NCI-H446 treated with DMSO at 0.1 percent for 48 hours (cell line): ENCODE measurements around the gene C14orf132.

Experiments used
- DNase-seq: peaks from one replicate; lab custom pipeline; 2025; lab: John Stamatoyannopoulos, UW

Gene C14orf132

DNA sequence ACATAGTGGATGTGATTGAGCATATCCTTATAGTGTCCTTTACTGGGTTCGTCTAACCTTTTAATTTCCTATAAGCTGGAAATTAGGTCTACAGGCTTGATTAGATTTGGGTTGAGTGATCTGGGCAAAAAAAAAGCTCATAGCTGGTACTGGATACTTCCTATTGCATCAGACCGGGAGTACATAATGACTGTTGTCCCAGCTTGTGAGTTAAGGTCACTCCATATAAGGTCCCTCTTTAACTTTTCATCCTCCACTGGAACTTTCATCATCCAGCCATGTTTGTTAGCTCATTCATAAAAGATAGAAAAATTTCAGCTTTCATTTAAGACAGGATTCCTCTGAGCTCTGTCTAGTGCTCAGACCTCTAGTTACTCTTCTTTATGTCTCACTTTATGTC lies 80.8 kb downstream of the C14orf132 start:
- no peak for DNase-seq

DNA sequence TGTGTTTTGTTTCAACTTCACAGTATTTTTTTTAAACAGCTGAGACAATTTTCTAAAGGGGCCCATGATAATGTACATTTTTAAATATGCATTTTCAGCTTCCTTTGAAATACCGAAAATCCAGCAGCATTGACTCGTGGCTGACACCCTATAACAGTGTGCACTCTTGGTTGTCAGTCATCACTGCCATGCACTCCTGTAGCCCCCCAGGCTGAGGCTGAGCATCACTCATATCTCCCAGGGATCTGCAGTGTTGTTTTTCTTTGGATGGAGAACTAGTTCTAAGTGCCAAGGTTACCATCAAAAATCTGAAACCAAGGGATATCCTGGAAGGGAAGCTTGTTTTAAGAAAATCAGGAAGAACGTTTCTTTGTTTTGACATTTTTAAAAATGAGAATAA lies 81.2 kb downstream of the C14orf132 start:
- DNase-seq, result no peak

DNA sequence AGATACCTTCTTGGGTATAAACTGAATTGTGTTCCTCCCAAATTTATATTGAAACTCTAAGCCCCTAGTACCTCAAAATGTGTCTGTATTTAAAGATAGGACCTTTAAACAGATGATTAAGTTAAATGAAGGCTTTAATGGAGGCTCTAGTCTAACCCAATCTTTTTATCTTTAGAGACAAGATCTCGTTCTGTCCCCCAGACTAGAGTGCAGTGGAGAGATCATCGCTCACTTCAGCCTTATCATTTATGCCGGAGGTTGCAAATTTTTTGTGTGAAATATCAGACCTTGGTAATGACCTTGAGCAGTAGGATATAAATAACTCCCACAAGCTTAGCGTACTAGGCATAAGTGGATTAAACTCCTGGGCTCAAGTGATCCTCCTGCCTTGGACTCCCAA lies 81.8 kb downstream of the C14orf132 start:
- no peak for DNase-seq

DNA sequence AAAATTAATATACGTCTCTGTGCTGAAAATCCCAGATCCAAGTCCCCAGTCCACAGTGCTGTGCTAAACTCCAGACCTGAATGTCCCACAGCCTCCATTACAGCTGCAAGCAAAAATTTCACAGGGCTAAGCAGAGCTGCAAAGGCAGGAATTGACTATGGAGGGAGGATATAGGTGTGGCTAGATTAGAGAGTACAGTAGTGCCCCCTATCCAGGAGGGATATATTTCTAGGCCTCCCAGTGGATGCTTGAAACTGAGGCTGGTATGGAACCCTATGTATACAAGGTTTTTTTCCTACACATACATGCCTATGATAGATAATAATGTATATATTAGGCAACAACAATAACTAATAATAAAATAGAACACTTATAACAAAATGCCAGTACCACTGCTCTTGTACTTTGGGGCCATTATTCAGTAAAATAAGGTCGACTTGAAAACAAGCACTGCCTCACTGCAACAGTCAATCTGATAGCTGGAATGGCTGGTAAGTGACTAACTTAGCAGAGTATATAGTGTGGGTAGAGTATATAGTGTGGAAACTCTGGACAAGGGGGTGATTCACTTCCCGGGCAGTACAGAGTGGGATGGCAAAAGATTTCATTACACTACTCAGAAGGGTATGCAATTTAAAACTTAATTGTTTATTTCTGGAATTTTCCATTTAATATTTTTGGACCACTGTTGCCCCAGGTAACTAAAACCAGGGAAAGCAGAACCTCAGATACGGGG lies 82.7 kb downstream of the C14orf132 start:
- DNase-seq, result no peak

DNA sequence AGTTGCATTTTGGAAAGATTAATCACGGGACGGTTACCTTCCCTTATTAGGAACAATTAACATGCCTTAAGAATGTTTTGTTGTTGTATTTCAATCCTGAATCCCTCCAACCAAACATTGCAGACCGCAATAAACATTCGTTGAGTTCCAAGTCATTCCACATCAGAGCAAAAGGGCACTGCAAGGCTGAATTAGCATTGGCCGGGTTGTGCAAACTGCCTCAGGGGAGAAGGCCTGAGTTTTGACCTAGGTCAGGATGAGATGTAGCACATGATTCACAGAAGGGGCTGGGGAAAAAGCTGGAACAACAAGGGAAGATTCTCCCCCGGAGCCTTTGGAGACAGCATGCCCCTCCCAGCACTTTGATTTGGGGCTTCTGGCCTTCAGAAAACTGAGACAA lies 83.3 kb downstream of the C14orf132 start:
- no peak for DNase-seq

DNA sequence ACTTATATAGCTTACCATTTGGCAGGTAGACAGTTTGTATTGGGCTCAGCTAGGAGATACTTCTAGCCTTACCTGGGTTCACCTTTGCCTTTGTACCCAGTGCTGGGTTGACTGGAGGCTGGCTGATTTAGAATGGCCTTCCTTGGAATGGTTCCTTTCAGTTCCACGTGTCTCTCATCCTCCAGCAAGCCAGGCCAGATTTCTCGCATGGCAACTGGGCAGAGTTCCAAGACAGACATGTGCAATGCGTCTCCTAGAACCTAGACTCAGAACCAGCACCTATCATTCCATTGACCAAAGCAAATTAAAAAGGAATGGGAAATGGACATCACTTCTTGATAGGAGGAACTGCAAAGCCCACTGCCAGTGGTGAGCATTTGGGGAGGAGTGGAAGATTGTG lies 86.4 kb downstream of the C14orf132 start:
- DNase-seq, result no peak

DNA sequence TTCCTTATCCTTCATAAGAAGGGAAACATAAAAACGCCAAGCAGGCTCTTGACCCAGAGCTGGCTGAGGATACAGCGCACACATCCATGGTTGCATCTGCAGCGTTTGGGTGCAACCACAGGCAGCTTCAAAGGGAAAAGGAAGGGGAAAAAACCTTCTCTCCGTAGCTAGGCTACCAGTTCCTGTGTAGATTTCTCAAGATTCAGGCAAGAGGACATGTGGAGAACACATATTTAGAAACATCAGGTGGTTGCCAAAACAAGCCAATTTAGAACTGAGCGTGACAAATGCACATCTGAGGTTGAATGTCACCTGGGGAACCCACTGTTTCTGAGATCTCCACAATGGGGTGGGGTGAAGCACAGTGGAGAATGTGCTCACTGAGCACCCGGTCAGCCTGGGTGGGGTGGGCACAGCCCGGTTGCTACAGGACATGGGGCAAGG lies 87.2 kb downstream of the C14orf132 start:
- no peak for DNase-seq

DNA sequence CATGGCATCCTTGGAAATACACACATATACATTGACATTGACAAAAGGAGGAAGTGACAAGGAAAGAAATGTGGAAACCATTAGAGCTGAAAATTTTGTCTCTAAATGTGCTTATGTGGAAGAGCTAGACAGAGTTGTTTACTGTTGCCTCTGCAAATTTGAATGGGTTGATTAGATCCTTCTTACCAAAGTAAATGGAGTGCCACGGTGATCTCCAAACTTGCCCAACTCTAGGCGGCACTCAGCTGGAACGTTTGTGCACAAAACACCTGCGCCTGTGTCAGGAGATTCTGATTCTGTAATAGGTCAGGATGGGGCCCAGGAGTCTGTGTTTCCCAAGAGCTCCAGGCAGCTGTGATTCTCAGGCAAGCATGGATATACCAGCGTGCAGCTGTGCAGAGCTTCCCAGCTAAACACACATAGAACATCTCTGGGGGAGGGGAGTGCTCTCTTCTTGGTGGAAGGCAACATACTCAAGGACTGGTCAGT lies 87.7 kb downstream of the C14orf132 start:
- DNase-seq, result no peak

DNA sequence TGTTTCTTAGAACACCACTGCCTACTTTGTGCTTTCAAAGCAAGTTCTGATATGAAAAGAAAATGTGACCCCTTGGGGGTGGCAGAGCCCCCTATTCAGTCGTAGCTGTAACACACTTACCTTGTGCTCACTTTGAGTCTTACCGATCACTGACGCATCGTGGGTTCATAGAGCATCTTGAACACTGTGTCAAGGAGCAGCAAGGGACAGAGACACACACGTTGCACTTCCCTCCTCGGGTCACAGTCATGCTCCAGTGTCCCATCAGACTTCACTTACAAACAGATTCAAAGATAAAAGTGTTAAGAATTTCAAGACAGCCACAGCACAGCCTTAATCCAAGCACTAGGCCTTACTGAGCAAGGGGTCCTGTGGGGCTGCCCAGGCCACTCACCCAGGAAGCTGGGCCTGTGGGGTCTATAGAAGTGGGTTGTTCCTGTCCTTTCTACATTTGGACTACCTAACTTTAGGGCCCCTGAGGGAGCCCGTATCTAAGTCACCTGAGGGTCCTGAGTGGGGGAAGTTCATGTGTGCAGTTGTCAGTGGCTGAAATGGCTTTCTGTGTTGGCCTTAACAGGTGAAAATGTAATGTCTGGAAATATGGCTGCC lies 90.1 kb downstream of the C14orf132 start:
- DNase-seq, result no peak

DNA sequence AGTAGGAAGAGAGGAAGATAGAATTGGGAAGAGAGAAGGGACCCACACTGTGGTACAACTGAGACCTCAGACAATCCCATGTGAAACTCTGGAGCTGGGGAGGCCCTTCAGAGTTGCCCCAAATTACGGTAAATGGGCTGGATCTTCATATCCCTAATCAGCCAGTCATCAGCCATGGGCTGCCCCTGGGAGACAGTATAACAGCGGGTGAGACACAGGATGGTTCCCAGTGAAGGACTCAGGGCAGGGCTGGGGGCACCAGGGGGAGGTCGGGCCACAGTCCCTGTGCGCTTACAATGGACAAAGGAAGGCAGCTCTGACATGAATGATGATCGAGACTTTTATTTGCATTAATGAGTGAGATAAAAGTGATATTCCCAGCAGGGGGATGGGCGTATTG lies 91.2 kb downstream of the C14orf132 start:
- DNase-seq, result no peak

DNA sequence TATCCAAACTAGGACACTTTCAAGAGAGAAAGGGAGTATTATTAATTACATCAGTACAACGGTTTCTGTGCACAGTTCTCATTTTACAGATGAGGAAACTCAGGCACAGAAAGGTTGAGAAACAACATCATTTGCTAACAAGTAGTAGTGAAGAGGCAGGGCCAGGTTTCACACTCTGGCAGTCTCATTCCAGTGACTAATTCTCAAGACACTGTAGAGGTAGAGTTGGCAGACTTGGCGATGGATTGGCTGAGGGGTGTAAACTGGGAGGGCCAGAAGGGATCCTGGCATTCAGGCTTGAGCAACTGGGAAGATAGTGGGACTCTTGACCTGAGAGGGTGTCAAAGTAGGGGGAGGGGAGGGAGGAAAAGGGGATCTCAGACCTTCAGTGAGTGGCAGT lies 91.7 kb downstream of the C14orf132 start:
- DNase-seq, result no peak

DNA sequence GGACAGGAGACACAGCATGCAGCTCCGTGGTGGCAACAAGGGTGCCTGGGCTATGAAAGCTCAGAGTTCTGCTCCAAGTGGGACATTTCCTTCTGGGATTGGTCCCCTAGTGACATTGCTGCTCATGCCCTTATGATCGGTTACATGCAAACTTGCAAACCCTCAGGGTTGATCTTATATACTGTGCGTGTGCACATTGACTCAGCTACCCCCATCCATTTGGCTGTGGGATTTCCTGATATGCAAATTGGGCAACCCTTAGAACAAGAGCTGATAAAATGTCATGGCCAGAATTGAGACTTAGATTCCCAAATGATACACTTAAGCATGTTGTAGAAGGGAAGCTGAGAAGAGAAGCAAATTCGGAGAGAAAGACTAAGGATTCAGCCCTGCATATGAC lies 92.7 kb downstream of the C14orf132 start:
- DNase-seq, result no peak

DNA sequence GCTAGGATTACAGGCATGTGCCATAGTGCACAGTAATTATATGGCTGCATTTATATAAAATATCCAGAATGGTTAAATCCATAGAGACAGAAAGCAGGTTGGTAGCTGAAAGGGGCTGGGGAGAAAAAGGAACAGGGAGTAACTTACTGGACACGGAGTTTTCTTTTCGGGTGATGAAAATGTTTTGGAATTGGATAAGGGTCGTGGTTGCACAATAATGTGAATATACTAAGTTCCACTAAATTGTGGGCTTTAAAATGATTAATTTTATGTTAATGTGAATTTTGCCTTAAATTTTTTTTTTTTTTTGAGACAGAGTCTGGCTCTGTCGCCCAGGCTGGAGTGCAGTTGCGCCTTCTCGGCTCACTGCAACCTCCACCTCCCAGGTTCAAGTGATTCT lies 95.3 kb downstream of the C14orf132 start:
- DNase-seq, result no peak

DNA sequence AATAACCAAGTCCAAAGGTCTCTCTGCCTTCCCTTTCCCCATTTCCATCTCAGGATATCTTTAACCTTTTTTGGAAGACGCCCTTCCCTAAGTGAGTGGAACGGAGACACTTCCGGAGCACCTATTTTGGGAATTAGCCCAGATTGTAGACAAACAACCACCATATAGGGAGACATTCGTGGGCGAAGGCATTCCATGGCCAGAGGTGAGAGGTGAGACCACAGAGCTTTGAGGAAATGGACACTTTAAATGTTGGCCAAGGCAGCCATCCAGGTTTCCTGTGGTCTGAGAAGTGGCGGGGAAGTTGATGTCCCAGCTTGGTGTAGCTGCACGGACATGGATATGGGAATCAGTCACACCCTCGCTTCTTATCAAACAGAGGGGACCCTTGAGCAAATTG lies 96.1 kb downstream of the C14orf132 start:
- no peak for DNase-seq

DNA sequence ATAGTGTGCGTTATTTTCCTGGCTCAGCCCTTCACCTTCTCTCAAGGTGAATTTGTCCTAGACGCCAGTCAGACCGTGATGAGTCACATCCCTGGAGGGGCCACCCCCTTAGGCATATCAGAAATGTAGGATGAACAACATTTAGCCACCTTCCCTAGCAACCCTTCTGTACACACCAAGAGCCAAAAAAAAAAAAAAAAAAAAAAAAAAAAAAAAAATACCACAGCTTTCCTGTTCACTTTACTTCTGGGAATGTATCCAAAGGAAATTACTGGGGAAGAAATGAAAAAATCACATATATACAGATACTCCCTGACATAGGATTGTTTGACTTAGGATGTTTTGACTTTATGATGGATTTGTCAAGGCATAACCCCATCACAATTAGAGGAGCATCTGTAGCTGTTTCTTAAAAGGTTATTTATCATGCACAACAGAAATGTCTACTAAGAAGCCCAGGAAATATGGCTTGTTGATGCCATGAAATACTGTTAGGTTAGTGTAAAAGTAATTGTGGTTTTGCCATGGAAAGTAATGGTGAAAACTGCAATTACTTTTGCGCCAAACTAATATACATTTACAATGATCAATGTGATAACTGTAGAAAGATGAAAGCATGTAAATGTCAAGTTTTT lies 97.3 kb downstream of the C14orf132 start:
- DNase-seq, result peak; percentile 57

DNA sequence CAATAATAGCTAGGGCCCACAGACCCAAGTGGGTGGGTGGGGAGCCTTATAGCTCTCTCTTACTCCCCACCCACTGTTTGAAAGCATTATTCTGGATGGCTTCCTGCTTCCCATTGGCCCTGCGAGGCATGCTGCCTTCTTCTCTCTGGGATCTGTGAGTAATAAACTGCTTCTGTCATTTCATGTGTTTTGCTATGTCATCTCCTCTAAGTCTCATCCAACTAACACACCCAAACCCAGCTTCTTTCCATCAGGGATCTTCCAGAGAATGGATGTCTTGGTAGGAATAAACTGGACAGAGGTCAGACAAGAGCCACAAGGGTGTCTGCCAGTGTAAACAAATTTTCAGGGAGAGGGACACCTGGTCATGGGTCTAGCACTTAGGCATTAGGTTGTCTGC lies 99.1 kb downstream of the C14orf132 start:
- no peak for DNase-seq

DNA sequence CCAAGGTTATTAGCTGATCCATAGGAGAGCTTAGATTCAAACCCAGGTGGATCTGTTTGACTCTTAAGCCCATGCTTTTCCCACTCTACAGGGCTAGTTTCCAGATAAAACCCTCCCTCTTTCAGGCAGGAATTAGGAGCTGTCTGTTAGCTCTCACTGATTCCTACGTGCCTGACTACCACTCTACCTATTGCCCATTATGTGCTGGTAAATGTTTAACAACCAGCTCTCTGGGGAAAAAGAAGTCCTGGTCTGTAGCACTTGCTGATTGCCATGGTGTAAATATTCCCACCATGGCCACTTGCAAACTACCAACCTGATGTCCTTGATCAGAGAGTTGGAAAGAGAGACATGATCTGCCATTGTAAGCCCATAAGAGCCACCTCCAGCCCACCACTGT lies 100.0 kb downstream of the C14orf132 start:
- no peak for DNase-seq

DNA sequence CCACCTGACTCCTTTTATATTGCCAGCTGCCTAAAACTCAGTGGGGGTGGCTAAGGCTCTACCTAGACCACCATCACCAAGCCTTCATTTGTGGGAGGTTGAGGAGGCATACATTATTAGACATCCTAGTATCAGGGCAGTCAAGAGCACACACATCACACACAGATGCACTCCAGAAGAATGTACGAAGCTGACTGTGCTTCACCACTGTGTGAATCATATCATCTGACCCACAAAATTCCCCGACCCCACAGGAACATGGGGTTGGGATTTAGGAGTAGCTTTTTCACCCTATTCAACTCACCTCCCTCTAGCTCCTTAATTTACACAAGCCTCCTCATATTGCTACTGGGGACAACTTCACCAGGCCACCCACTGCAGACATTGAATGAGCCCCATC lies 100.7 kb downstream of the C14orf132 start:
- DNase-seq, result no peak

DNA sequence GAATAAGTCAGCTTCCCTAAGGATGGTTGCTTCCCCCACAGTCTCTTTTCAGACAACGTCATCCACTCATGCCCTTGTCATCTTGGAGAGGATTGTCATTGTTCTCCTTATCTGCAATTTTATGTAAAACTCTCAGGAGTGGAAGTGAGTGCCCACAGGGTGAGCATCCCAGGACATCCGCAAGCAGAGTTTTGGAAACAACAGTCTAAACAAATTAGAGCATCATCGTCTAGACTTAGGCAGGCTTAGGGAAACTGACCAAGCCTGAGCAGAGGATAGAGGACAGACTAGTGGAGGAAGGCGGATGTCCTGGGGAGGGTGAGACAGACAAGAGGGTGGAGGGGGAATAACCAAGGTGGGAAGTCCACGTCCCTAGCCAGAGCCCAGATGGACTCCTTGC lies 101.8 kb downstream of the C14orf132 start:
- no peak for DNase-seq
